Hepatocyte (in vitro differentiated cells): Measurements from ENCODE around the gene FOSB. TPM values are rescaled to one million over a fixed set of nuclear protein-coding genes. Genes with fewer than 3 reads are reported as not detected.

Experiments
- DNase-seq: peaks from one replicate; pipeline ENCODE4 v3.0.0-alpha.2; 2016; ENCODE audit warnings: low spot score
- H2AFZ ChIP-seq: fragments of 200-600 bp; sonication (generic); 2 replicates; pipeline ENCODE4 v1.6.0; 2016; ENCODE audit warnings: antibody characterized with exemption, mild to moderate bottlenecking
- H3K27ac ChIP-seq: fragments of 200-600 bp; sonication (generic); 2 replicates; pipeline ENCODE4 v1.5.1; 2016; ENCODE audit warnings: mild to moderate bottlenecking
- H3K27me3 ChIP-seq: fragments of 200-600 bp; sonication (generic); 2 replicates; pipeline ENCODE4 v1.6.1; 2016
- H3K36me3 ChIP-seq: fragments of 200-600 bp; sonication (generic); replicated peaks from 2 replicates; pipeline ENCODE4 v1.5.1; 2016; ENCODE audit warnings: low read depth; ENCODE audit not compliant: insufficient read depth
- H3K4me1 ChIP-seq: fragments of 200-600 bp; sonication (generic); 2 replicates; pipeline ENCODE4 v1.5.1; 2016; ENCODE audit warnings: mild to moderate bottlenecking, moderate library complexity; ENCODE audit not compliant: insufficient read depth
- H3K4me2 ChIP-seq: fragments of 200-600 bp; sonication (generic); 2 replicates; pipeline ENCODE4 v1.6.0; 2016
- H3K4me3 ChIP-seq: fragments of 200-600 bp; sonication (generic); 2 replicates; pipeline ENCODE4 v1.5.1; 2016; ENCODE audit warnings: mild to moderate bottlenecking
- H3K79me2 ChIP-seq: fragments of 200-600 bp; sonication (generic); 2 replicates; pipeline ENCODE4 v1.6.0; 2017; ENCODE audit warnings: mild to moderate bottlenecking
- H3K9me2 ChIP-seq: fragments of 200-600 bp; sonication (generic); replicated peaks from 2 replicates; pipeline ENCODE4 v1.6.0; 2017; ENCODE audit warnings: mild to moderate bottlenecking; ENCODE audit not compliant: insufficient read depth
- H3K9me3 ChIP-seq: fragments of 200-600 bp; sonication (generic); 2 replicates; pipeline ENCODE4 v1.5.1; 2016; ENCODE audit warnings: low read depth, mild to moderate bottlenecking
- H4K20me1 ChIP-seq: fragments of 200-600 bp; sonication (generic); 2 replicates; pipeline ENCODE4 v1.6.0; 2016; ENCODE audit warnings: mild to moderate bottlenecking; ENCODE audit not compliant: insufficient read depth, poor library complexity, severe bottlenecking
- EZH2 ChIP-seq: fragments of 200-600 bp; sonication (generic); IDR thresholded peaks from 2 replicates; pipeline ENCODE4 v1.6.1; 2016; ENCODE audit warnings: antibody characterized with exemption, mild to moderate bottlenecking, borderline replicate concordance
- EZH2phosphoT487 ChIP-seq: fragments of 200-600 bp; sonication (generic); IDR thresholded peaks from one replicate; pipeline ENCODE4 v1.6.1; 2018; ENCODE audit warnings: antibody characterized with exemption, mild to moderate bottlenecking, low read depth, moderate library complexity; ENCODE audit not compliant: unreplicated experiment, severe bottlenecking
- WGBS: methylation state at CpG from one replicate; pipeline ENCODE4 v1.1.6; 2016; ENCODE audit warnings: low lambda C conversion rate; ENCODE audit errors: missing lambda C conversion rate; 5-methylcytosine and 5-hydroxymethylcytosine counted together
- polyA plus RNA-seq: library from polyadenylated mRNA; unstranded; fragments of >200 nt; fragmentation: Nextera tagmentation; extraction: Ambion mirVana; gene quantifications from 2 replicates; pipeline ENCODE4 v1.2.1, GENCODE V29; 2016
- total RNA-seq: library from RNA; depleted of rRNA; stranded (reverse); fragments of >200 nt; gene quantifications from 2 replicates; pipeline ENCODE4 v1.2.3, GENCODE V29; 2014
- TF ChIP-seq, protein P1 (sequence below): fragments of 200-600 bp; sonication (generic); IDR thresholded peaks from 2 replicates; pipeline ENCODE4 v1.5.1; 2016; ENCODE audit warnings: antibody characterized with exemption, mild to moderate bottlenecking; ENCODE audit not compliant: poor library complexity

Gene FOSB
- total and polyA plus RNA-seq, 2 experiments from 2014 or later: 73.1 to 114 TPM

DNA sequence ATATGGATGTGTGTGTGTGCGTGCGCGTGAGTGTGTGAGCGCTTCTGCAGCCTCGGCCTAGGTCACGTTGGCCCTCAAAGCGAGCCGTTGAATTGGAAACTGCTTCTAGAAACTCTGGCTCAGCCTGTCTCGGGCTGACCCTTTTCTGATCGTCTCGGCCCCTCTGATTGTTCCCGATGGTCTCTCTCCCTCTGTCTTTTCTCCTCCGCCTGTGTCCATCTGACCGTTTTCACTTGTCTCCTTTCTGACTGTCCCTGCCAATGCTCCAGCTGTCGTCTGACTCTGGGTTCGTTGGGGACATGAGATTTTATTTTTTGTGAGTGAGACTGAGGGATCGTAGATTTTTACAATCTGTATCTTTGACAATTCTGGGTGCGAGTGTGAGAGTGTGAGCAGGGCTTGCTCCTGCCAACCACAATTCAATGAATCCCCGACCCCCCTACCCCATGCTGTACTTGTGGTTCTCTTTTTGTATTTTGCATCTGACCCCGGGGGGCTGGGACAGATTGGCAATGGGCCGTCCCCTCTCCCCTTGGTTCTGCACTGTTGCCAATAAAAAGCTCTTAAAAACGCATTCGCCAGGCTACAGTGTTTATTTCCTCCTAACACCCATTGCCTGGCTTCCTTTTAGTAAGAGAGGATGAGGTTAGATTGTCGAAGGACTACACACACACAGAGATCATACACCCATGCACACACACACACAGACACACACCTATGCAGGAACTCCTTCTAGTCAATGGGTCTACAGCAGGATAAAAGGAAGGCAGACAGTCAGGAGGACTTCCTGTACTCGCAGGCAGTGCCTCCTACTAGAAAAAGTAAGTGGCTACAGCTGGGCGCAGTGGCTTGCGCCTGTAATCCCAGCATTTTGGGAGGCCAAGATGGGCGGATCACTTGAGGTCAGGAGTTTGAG, 7.1 kb downstream of the FOSB start:
- Histone ChIP-seq H3K4me3 (no peak overlapping the region), H3K9me3 (no peaks in the 10 kb centered on the region), H3K4me1 (no peaks in the 10 kb centered on the region), H3K79me2 (no peaks in the 10 kb centered on the region), H3K4me2 (no peak overlapping the region), H2AFZ (no peak overlapping the region), H3K27me3 (peaks cover 16% of the 10 kb centered on the region), H3K9me2 (no peaks in the 10 kb centered on the region), H4K20me1 (no peaks in the 10 kb centered on the region), H3K27ac (no peak overlapping the region), H3K36me3 (no peaks in the 10 kb centered on the region)
- DNase-seq: peak; percentile 29
- 85% methylated on average over 28 of the region's 28 CpGs for WGBS
- TF ChIP-seq EZH2: no peak
- no peak for TF ChIP-seq EZH2phosphoT487
- TF ChIP-seq, protein P1, sequence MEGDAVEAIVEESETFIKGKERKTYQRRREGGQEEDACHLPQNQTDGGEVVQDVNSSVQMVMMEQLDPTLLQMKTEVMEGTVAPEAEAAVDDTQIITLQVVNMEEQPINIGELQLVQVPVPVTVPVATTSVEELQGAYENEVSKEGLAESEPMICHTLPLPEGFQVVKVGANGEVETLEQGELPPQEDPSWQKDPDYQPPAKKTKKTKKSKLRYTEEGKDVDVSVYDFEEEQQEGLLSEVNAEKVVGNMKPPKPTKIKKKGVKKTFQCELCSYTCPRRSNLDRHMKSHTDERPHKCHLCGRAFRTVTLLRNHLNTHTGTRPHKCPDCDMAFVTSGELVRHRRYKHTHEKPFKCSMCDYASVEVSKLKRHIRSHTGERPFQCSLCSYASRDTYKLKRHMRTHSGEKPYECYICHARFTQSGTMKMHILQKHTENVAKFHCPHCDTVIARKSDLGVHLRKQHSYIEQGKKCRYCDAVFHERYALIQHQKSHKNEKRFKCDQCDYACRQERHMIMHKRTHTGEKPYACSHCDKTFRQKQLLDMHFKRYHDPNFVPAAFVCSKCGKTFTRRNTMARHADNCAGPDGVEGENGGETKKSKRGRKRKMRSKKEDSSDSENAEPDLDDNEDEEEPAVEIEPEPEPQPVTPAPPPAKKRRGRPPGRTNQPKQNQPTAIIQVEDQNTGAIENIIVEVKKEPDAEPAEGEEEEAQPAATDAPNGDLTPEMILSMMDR: no peak

DNA sequence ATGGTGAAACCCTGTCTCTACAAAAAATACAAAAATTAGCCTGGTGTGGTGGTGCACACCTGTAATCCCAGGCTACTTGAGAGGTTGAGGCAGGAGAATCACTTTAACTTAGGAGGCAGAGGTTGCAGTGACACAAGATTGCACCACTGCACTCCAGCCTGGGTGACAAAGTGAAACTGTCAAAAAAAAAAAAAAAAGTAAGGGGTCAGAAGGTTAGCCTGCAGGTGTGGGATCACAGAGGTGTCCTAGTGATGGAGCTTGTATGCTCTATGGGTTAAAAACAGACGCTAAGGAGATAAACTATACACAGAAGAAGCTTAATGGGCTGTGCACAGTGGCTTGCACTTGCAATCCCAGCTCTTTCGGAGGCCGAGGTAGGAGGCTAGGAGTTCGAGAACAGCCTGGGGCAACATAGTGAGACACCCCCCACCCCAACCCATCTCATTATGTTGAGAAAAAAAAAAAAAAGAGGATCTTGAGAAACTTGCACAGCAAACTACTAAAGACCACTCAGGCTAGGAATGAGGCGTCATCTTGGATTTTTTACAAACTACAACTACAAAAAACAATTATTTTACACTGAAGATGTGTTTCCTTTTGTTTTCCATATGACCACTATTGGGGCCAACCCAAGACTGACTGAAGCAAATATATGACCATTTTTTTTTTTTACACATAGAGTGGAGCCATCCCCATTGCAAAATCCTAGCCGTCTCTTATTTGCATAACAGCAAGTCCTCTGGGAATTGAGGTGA, 7.9 kb downstream of the FOSB start:
- 84% methylated on average over 6 of the region's 6 CpGs for WGBS
- no peaks in the 10 kb centered on the region for H3K79me2 ChIP-seq
- no peak overlapping the region for H2AFZ ChIP-seq
- no peaks in the 10 kb centered on the region for H3K36me3 ChIP-seq
- no peak overlapping the region for H3K4me2 ChIP-seq
- no peaks in the 10 kb centered on the region for H3K4me1 ChIP-seq
- no peak overlapping the region for H3K4me3 ChIP-seq
- peak; percentile 40 for DNase-seq
- no peaks in the 10 kb centered on the region for H3K9me2 ChIP-seq
- no peak overlapping the region for H3K27ac ChIP-seq
- peaks cover 16% of the 10 kb centered on the region for H3K27me3 ChIP-seq
- H4K20me1 ChIP-seq: no peaks in the 10 kb centered on the region
- no peaks in the 10 kb centered on the region for H3K9me3 ChIP-seq
- TF ChIP-seq EZH2: no peak
- TF ChIP-seq, protein P1: no peak
- TF ChIP-seq EZH2phosphoT487: no peak

DNA sequence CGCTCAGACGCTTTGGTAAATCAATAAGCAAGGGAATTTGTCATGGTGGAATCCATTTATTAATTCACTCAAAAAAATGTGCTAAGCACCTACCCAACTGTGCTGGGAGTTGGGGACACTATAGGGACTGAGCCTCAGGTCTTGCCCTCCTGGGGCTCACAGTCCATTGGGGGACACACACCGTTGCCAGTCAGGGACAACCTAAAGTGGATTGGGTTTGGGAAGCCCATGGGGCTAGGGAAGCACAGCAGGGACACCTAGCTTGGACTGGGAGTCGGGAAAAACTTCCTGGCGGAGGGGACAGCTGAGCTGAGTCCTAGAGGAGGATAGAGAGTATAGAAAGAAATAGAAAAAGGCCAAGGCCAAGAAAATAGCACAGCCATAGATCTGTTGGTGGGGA, 8.5 kb downstream of the FOSB start:
- Histone ChIP-seq H3K4me3 (no peak overlapping the region), H3K27ac (no peak overlapping the region), H3K9me2 (no peaks in the 10 kb centered on the region), H4K20me1 (no peaks in the 10 kb centered on the region), H3K9me3 (no peaks in the 10 kb centered on the region), H3K4me1 (no peaks in the 10 kb centered on the region), H3K79me2 (no peaks in the 10 kb centered on the region), H3K4me2 (no peak overlapping the region), H3K27me3 (peaks cover 16% of the 10 kb centered on the region), H2AFZ (no peak overlapping the region), H3K36me3 (no peaks in the 10 kb centered on the region)
- WGBS: 64% methylated on average over 5 of the region's 5 CpGs
- no peak for TF ChIP-seq EZH2phosphoT487
- DNase-seq: no peak

DNA sequence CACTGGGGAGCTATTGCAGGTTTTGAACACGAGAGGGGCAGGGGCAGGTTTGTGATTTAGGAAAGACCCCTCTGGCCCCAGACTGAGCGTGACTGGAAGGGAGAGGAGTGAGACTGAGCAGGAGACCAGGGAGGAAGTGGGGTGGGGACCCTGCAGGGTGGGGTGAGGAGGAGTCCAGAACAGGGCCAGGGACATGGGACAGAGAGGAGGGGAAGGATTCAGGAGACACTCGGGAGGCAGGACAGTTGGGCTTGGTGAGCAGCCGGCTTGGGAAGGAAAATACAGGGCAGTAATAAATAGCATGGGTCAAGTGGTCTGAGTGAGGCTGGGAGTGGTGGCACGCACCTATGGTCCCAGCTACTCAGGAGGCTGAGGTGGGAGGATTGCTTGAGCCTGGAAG, 9.4 kb downstream of the FOSB start:
- Histone ChIP-seq H3K79me2 (no peaks in the 10 kb centered on the region), H3K27ac (no peak overlapping the region), H2AFZ (no peak overlapping the region), H3K4me1 (no peaks in the 10 kb centered on the region), H3K9me2 (no peaks in the 10 kb centered on the region), H3K27me3 (peaks cover 10% of the 10 kb centered on the region), H3K4me3 (no peak overlapping the region), H3K4me2 (no peak overlapping the region), H4K20me1 (no peaks in the 10 kb centered on the region), H3K36me3 (no peaks in the 10 kb centered on the region), H3K9me3 (no peaks in the 10 kb centered on the region)
- DNase-seq: no peak
- TF ChIP-seq EZH2 (no peak), EZH2phosphoT487 (no peak)
- TF ChIP-seq, protein P1: no peak
- WGBS: 88% methylated on average over 4 of the region's 5 CpGs
